Upper lobe of left lung (tissue), 6 donors: Measurements from ENCODE around the gene FAM3A. TPM values are rescaled to one million over a fixed set of nuclear protein-coding genes. Genes with fewer than 3 reads are reported as not detected.

ENCODE experiments used
- ATAC-seq, 2 donors: fragments of 200-7000 bp; cut with Tn5 transposase; one replicate each; pipeline ENCODE4 v1.9.1; 2022; ENCODE audit warnings: mild to moderate bottlenecking in 2 of 2, moderate library complexity in 2 of 2; ENCODE audit not compliant: low FRiP score in 2 of 2
- DNase-seq, 2 donors: peaks; one replicate each; pipeline ENCODE4 v3.0.0-alpha.2; 2019 to 2020
- H3K27ac ChIP-seq, 4 donors: fragments of 200-600 bp; sonication (generic); one replicate each; pipeline ENCODE4 v1.5.1; 2016 to 2019
- H3K27me3 ChIP-seq, 4 donors: fragments of 200-600 bp; sonication (generic); one replicate each; pipeline ENCODE4 v1.5.1; 2017 to 2019
- H3K36me3 ChIP-seq, 4 donors: fragments of 200-600 bp; sonication (generic); one replicate each; pipeline ENCODE4 v1.5.1; 2016 to 2019
- H3K4me1 ChIP-seq, 4 donors: fragments of 200-600 bp; sonication (generic); one replicate each; pipeline ENCODE4 v1.5.1; 2018 to 2019
- H3K4me3 ChIP-seq, 4 donors: fragments of 200-600 bp; sonication (generic); one replicate each; pipeline ENCODE4 v1.5.1; 2017 to 2019; ENCODE audit warnings: mild to moderate bottlenecking in 2 of 4, moderate library complexity in 1 of 4
- H3K9me3 ChIP-seq, 4 donors: fragments of 200-600 bp; sonication (generic); one replicate each; pipeline ENCODE4 v1.5.1; 2018 to 2019
- EP300 ChIP-seq, 4 donors: sonication (generic); formaldehyde crosslinking; IDR thresholded peaks; one replicate each; pipeline ENCODE4 v1.5.1; 2017; ENCODE audit warnings: antibody characterized with exemption in 4 of 4, control low read depth in 2 of 4
- POLR2A ChIP-seq, 4 donors: fragments of 450-650 bp; IDR thresholded peaks; one replicate each; pipeline ENCODE4 v1.5.1; 2016 to 2017; ENCODE audit warnings: antibody characterized with exemption in 4 of 4, mild to moderate bottlenecking in 2 of 4
- POLR2AphosphoS5 ChIP-seq, 2 donors: sonication (generic); formaldehyde crosslinking; IDR thresholded peaks; one replicate each; pipeline ENCODE4 v1.5.1; 2017; ENCODE audit warnings: antibody characterized with exemption in 2 of 2
- WGBS, 2 donors: methylation state at CpG; one replicate each; pipeline ENCODE4 v1.1.5; 2017 to 2018; 5-methylcytosine and 5-hydroxymethylcytosine counted together
- total RNA-seq, 6 donors: library from RNA; depleted of rRNA in 4 of 6; stranded (reverse); fragments of >200 nt in 4 of 6; gene quantifications; one replicate each; pipeline versions ENCODE4 v1.1.0 to v1.2.1, GENCODE V29; 2016 to 2021
- TF ChIP-seq, protein P1 (sequence below), 6 experiments: fragments of 450-650 bp in 4 of 6; fragments of 200-600 bp in 2 of 6; sonication (generic) in 2 of 6; IDR thresholded peaks; one replicate each; pipeline ENCODE4 v1.5.1; 2016 to 2019; ENCODE audit warnings: antibody characterized with exemption in 6 of 6
- donor health status: DM: no; HTN: no; CAD: no; lungs with moderate emphysema.
- donor health status: DM: no; HTN: yes; CAD: no; lungs with severe emphysema.

Gene FAM3A
- total RNA-seq, 6 donors from 2014 or later = 41.0 to 67.1 (median 49.3) TPM

DNA sequence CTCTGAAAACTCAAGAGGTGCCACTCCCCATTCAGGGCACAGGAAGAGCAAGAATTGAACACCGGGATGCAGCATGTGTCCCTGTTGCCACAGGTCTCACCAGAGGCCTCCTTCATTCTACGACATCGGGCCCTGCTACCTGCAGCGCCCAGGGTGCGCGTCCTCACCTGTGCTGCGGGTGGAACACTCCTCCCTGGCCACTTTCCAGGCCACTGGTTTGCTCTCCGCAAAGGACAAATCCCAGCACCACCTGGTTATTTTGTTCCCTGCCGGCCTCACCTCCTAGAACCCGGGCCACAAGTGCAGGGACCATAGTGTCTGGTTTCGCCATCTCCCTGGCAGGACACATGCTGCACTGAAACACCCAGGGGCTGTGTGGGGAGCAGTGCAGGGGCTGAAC lies 14.3 kb upstream of the FAM3A start:
- H3K9me3 ChIP-seq = no peaks in the 10 kb centered on the region
- no peak for DNase-seq
- TF ChIP-seq EP300 (IDR thresholded peaks at IDR 0.05) (no peak), POLR2AphosphoS5 (IDR thresholded peaks at IDR 0.05) (no peak), POLR2A (IDR thresholded peaks at IDR 0.05) (no peak)
- TF ChIP-seq, protein P1, sequence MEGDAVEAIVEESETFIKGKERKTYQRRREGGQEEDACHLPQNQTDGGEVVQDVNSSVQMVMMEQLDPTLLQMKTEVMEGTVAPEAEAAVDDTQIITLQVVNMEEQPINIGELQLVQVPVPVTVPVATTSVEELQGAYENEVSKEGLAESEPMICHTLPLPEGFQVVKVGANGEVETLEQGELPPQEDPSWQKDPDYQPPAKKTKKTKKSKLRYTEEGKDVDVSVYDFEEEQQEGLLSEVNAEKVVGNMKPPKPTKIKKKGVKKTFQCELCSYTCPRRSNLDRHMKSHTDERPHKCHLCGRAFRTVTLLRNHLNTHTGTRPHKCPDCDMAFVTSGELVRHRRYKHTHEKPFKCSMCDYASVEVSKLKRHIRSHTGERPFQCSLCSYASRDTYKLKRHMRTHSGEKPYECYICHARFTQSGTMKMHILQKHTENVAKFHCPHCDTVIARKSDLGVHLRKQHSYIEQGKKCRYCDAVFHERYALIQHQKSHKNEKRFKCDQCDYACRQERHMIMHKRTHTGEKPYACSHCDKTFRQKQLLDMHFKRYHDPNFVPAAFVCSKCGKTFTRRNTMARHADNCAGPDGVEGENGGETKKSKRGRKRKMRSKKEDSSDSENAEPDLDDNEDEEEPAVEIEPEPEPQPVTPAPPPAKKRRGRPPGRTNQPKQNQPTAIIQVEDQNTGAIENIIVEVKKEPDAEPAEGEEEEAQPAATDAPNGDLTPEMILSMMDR (IDR thresholded peaks at IDR 0.05) = no peak
- H3K4me3 ChIP-seq = no peak overlapping the region
- no peak overlapping the region for H3K27ac ChIP-seq
- H3K27me3 ChIP-seq = no peaks in the 10 kb centered on the region
- H3K4me1 ChIP-seq = peaks cover 7 to 15% (median 9%) of the 10 kb centered on the region in 4 donors
- peaks cover 0 to 31% (median 16%) of the 10 kb centered on the region in 4 donors for H3K36me3 ChIP-seq
- 83% methylated on average over 11 of the region's 11 CpGs; no CpG with 5 or more reads in 1 of the 2 donors for WGBS, 2 donors
- no peak for ATAC-seq

GRCh38 chrX:154529206-154529612 lies 13.2 kb upstream of the FAM3A start:
- H3K9me3 ChIP-seq = no peaks in the 10 kb centered on the region
- no peak for DNase-seq
- 70 to 87% methylated on average over 5 of the region's 6 CpGs for WGBS, 2 donors
- TF ChIP-seq POLR2A (IDR thresholded peaks at IDR 0.05) = no peak
- TF ChIP-seq, protein P1 (IDR thresholded peaks at IDR 0.05) = no peak
- TF ChIP-seq EP300 (IDR thresholded peaks at IDR 0.05) = no peak
- TF ChIP-seq POLR2AphosphoS5 (IDR thresholded peaks at IDR 0.05) = no peak
- no peak overlapping the region for H3K27ac ChIP-seq
- H3K27me3 ChIP-seq = no peaks in the 10 kb centered on the region
- H3K4me1 ChIP-seq = peaks cover 4 to 11% (median 5%) of the 10 kb centered on the region in 4 donors
- ATAC-seq = peak in 1 of 2 donors; percentile 59
- H3K36me3 ChIP-seq = peaks cover 0 to 22% (median 14%) of the 10 kb centered on the region in 4 donors
- H3K4me3 ChIP-seq = no peak overlapping the region

DNA sequence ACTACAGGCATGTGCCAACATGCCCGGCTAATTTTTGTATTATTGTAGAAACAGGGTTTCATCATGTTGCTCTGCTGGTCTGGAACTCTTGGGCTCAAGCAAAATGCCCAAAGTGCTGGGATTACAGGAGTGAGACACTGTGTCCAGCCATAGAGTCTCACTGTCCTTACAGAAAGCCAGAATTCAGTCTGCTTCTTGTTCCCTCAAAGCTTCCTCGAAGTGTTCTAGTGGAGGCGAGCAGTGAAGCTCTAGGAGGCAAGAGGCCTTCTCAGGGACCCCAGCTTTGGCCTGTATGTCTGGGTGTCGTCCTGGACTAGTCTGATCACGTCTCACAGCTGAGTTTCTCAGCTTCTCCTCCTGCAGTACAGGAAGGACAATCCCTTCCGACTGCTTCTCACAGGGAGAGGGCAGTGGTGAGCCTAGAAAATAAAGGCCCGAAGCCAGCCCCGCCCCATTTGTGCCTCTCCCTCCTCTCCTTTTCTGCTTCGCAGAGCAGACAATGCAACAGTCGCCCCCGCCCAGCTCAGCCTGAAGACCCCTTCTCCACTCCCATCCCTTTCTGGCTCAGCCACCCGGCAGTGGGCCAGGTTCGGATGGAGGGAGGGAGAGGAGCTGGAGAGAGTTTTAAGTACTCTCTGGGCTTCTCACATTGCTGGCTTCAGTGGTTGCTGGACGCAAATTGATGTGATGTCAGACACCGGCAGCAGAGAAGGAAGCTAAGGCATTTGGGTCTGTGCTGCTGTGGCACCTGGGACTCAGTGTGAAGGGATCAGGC lies 11.1 kb upstream of the FAM3A start:
- peak; percentile 81 to 94 for ATAC-seq
- peak overlapping the region; percentile 60 to 77 (median 72) for H3K27ac ChIP-seq
- TF ChIP-seq POLR2A (IDR thresholded peaks at IDR 0.05) (peak in 1 of 4 donors; percentile 22), EP300 (IDR thresholded peaks at IDR 0.05) (no peak), POLR2AphosphoS5 (IDR thresholded peaks at IDR 0.05) (no peak)
- TF ChIP-seq, protein P1 (IDR thresholded peaks at IDR 0.05) = peak; percentile 35 to 53 (median 42)
- H3K27me3 ChIP-seq = no peaks in the 10 kb centered on the region
- peaks cover 0 to 4% (median under 1%) of the 10 kb centered on the region in 4 donors for H3K36me3 ChIP-seq
- peak in 1 of 2 donors; percentile 79 for DNase-seq
- H3K4me1 ChIP-seq = peaks cover 4 to 11% (median 5%) of the 10 kb centered on the region in 4 donors
- WGBS, 2 donors = 13 to 27% methylated on average over 7 to 15 of the region's 15 CpGs
- H3K4me3 ChIP-seq = peak overlapping the region in 3 of 4 donors; percentile 16 to 33 (median 27)
- no peaks in the 10 kb centered on the region for H3K9me3 ChIP-seq

DNA sequence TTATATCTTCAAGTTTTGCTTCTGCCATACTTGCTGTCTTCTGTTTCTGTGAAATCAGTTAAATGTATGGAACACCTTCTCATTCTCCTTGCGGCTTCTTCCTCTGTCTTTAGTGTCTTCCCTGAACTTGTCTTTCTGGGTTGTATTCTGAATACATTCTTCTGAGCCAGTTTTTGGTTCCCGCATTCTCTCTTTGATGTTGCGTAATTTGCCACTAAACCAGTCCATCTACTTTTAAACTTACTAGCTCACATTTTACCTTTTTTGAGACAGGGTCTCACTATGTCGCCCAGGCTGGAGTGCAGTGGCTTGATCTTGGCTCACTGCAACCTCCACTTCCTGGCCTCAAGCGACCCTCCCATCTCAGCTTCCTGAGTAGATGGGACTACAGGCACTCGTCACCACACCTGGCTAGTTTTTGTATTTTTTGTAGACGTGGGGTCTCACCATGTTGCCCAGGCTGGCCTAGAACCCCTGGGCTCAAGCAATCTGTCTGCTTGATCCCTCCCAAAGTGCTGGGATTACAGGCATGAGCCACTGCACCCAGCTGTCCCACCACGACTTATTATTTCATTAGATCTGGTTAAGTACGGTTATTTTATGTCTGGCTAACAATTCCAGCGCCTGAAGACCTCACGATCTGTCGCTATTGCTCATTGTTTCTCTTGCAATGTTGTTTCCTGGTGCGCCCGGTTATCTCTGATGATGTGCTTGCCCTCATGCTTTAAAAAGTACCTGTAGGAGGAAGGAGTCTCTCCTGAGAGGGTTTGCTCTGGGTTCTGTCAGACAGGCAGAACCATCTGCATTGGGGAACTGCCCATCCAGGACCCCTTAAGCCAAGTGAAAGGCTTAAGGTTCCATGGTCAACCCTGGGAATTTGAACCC lies 9.8 kb upstream of the FAM3A start:
- WGBS, 2 donors = 71 to 73% methylated on average over 13 to 14 of the region's 14 CpGs
- H3K36me3 ChIP-seq = no peaks in the 10 kb centered on the region
- H3K27me3 ChIP-seq = no peaks in the 10 kb centered on the region
- H3K27ac ChIP-seq = peak overlapping the region in 1 of 4 donors; percentile 27
- H3K4me1 ChIP-seq = peaks cover 4 to 11% (median 5%) of the 10 kb centered on the region in 4 donors
- no peaks in the 10 kb centered on the region for H3K9me3 ChIP-seq
- TF ChIP-seq, protein P1 (IDR thresholded peaks at IDR 0.05) = no peak
- no peak for TF ChIP-seq EP300 (IDR thresholded peaks at IDR 0.05)
- no peak for TF ChIP-seq POLR2A (IDR thresholded peaks at IDR 0.05)
- no peak for TF ChIP-seq POLR2AphosphoS5 (IDR thresholded peaks at IDR 0.05)
- H3K4me3 ChIP-seq = no peak overlapping the region
- DNase-seq (no peak), ATAC-seq (no peak)
